SK-N-SH (cell line): ENCODE measurements around the gene MYCBP. TPM values are rescaled to one million over a fixed set of nuclear protein-coding genes. Genes with fewer than 3 reads are reported as not detected.

Experiments used
- CTCF ChIA-PET: fragments of 300-600, 350-600 bp; formaldehyde crosslinking; extraction: SDS; loops from one replicate; lab custom pipeline; 2021; lab: Yijun Ruan, JAX
- POLR2A ChIA-PET: fragments of 350-600 bp; sonication (Branson Sonifier 250); formaldehyde crosslinking; extraction: SDS; loops from one replicate; lab custom pipeline; 2020; ENCODE audit warnings: antibody characterized with exemption, inconsistent platforms; lab: Yijun Ruan, JAX
- DNase-seq: peaks from one replicate; pipeline ENCODE4 v3.0.0; 2012
- H2AFZ ChIP-seq: fragments of 200-600 bp; sonication (generic); 2 replicates; pipeline ENCODE4 v1.8.1; 2016; ENCODE audit warnings: antibody characterized with exemption, mild to moderate bottlenecking, low read depth
- H3F3A ChIP-seq: fragments of 200-600 bp; sonication (generic); replicated peaks from 2 replicates; pipeline ENCODE3; 2016; ENCODE audit warnings: antibody characterized with exemption, mild to moderate bottlenecking; ENCODE audit not compliant: insufficient read depth
- H3K27ac ChIP-seq, 2 experiments: fragments of 200-500 bp in 1 of 2; fragments of 200-600 bp in 1 of 2; sonication (Bioruptor generic) in 1 of 2; sonication (generic), shearing (Covaris generic) in 1 of 2; 2 replicates each; pipeline versions ENCODE4 v1.5.1 to v1.6.1; 2014 to 2016; ENCODE audit warnings: low read depth in 2 of 2, inconsistent platforms in 1 of 2, low read length in 1 of 2, mild to moderate bottlenecking in 1 of 2, mixed read lengths in 1 of 2
- H3K27me3 ChIP-seq: fragments of 200-600 bp; sonication (generic), shearing (Covaris generic); 2 replicates; pipeline ENCODE4 v1.6.1; 2016; ENCODE audit warnings: mixed run types; ENCODE audit not compliant: insufficient read depth
- H3K36me3 ChIP-seq, 2 experiments: fragments of 200-500 bp in 1 of 2; fragments of 200-600 bp in 1 of 2; sonication (Bioruptor generic) in 1 of 2; sonication (generic) in 1 of 2; replicated peaks in 1 of 2; 2 replicates each; pipeline versions ENCODE3 to v1.5.1; 2014 to 2016; ENCODE audit warnings: low read length in 1 of 2, mild to moderate bottlenecking in 1 of 2; ENCODE audit not compliant: insufficient read depth in 2 of 2, control insufficient read depth in 1 of 2
- H3K4me1 ChIP-seq, 2 experiments: fragments of 200-500 bp in 1 of 2; fragments of 200-600 bp in 1 of 2; sonication (Bioruptor generic) in 1 of 2; sonication (generic), shearing (Covaris generic) in 1 of 2; 2 replicates each; pipeline versions ENCODE4 v1.5.1 to v1.6.1; 2014 to 2016; ENCODE audit warnings: low read depth in 1 of 2, low read length in 1 of 2, mixed run types in 1 of 2; ENCODE audit not compliant: insufficient read depth in 2 of 2, control insufficient read depth in 1 of 2
- H3K4me2 ChIP-seq: fragments of 200-600 bp; sonication (generic), shearing (Covaris generic); 2 replicates; pipeline ENCODE4 v1.6.1; 2017; ENCODE audit warnings: mixed run types
- H3K4me3 ChIP-seq, 2 experiments: fragments of 200-500 bp in 1 of 2; fragments of 200-600 bp in 1 of 2; sonication (Bioruptor generic) in 1 of 2; sonication (generic), shearing (Covaris generic) in 1 of 2; 2 replicates each; pipeline versions ENCODE4 v1.5.1 to v1.8.1; 2014 to 2016; ENCODE audit warnings: low read depth in 2 of 2, inconsistent platforms in 1 of 2, low read length in 1 of 2, mild to moderate bottlenecking in 1 of 2, mixed read lengths in 1 of 2, moderate library complexity in 1 of 2
- H3K79me2 ChIP-seq: fragments of 200-600 bp; sonication (generic); 2 replicates; pipeline ENCODE4 v1.8.1; 2017; ENCODE audit warnings: mild to moderate bottlenecking; ENCODE audit not compliant: insufficient read depth
- H3K9ac ChIP-seq: fragments of 200-600 bp; sonication (generic); 2 replicates; pipeline ENCODE4 v1.6.1; 2017; ENCODE audit warnings: mixed run types
- H3K9me2 ChIP-seq: fragments of 200-600 bp; sonication (generic); 2 replicates; pipeline ENCODE4 v1.6.1; 2017; ENCODE audit warnings: mixed run types
- H3K9me3 ChIP-seq: fragments of 200-600 bp; sonication (generic); 2 replicates; pipeline ENCODE4 v1.6.1; 2017; ENCODE audit warnings: mixed run types, mild to moderate bottlenecking, moderate library complexity
- H4K20me1 ChIP-seq: fragments of 200-600 bp; sonication (generic); 2 replicates; pipeline ENCODE4 v1.6.1; 2017; ENCODE audit warnings: mild to moderate bottlenecking, mixed run types; ENCODE audit not compliant: insufficient read depth
- CHD2 ChIP-seq: fragments of 150-350 bp; IDR thresholded peaks from 2 replicates; pipeline ENCODE4 v1.6.1; 2018; ENCODE audit warnings: low read length; ENCODE audit not compliant: partially characterized antibody
- EZH2phosphoT487 ChIP-seq: fragments of 200-600 bp; sonication (generic); IDR thresholded peaks from 2 replicates; pipeline ENCODE4 v1.6.1; 2017; ENCODE audit warnings: low read depth, mixed run types, mild to moderate bottlenecking, antibody characterized with exemption, moderate library complexity, borderline replicate concordance
- FOSL2 ChIP-seq: IDR thresholded peaks from 2 replicates; pipeline ENCODE4 v1.4.0; 2012; ENCODE audit warnings: low read depth, mild to moderate bottlenecking, moderate library complexity, borderline replicate concordance
- FOXM1 ChIP-seq: IDR thresholded peaks from 2 replicates; pipeline ENCODE4 v1.4.0; 2012; ENCODE audit warnings: low read depth, mild to moderate bottlenecking
- GABPA ChIP-seq: IDR thresholded peaks from 2 replicates; pipeline ENCODE4 v1.4.0; 2012; ENCODE audit warnings: low read depth, mild to moderate bottlenecking
- GATA2 ChIP-seq: sonication (generic); formaldehyde crosslinking; IDR thresholded peaks from 2 replicates; pipeline ENCODE4 v1.5.0; 2020; ENCODE audit warnings: mild to moderate bottlenecking, missing genetic modification reagents
- IRF3 ChIP-seq: fragments of 150-350 bp; IDR thresholded peaks from 2 replicates; pipeline ENCODE4 v1.6.1; 2016; ENCODE audit warnings: mild to moderate bottlenecking, low read depth, low read length
- JUND ChIP-seq: IDR thresholded peaks from 2 replicates; pipeline ENCODE4 v1.4.0; 2012
- MEF2A ChIP-seq: IDR thresholded peaks from 2 replicates; pipeline ENCODE4 v1.4.0; 2012; ENCODE audit warnings: low read depth, borderline replicate concordance
- NFIC ChIP-seq: IDR thresholded peaks from 2 replicates; pipeline ENCODE4 v1.4.0; 2012; ENCODE audit warnings: borderline replicate concordance
- PBX3 ChIP-seq: IDR thresholded peaks from 2 replicates; pipeline ENCODE4; 2012
- POLR2AphosphoS5 ChIP-seq: IDR thresholded peaks from 2 replicates; pipeline ENCODE4 v1.6.1; 2012; ENCODE audit warnings: low read depth, low read length
- RCOR1 ChIP-seq: fragments of 150-350 bp; IDR thresholded peaks from 2 replicates; pipeline ENCODE4 v1.6.1; 2017; ENCODE audit warnings: antibody characterized with exemption, low read length
- RFX5 ChIP-seq: IDR thresholded peaks from 2 replicates; pipeline ENCODE4 v1.6.1; 2012; ENCODE audit warnings: mild to moderate bottlenecking, improper control_type of control experiment, low read length
- RXRA ChIP-seq: IDR thresholded peaks from 2 replicates; pipeline ENCODE4 v1.4.0; 2012; ENCODE audit warnings: low read depth, mild to moderate bottlenecking, borderline replicate concordance
- SIN3A ChIP-seq: IDR thresholded peaks from 2 replicates; pipeline ENCODE4 v1.6.1; 2012; ENCODE audit warnings: low read depth, mild to moderate bottlenecking, low read length, moderate library complexity, borderline replicate concordance
- TAF1 ChIP-seq: IDR thresholded peaks from 2 replicates; pipeline ENCODE4 v1.6.1; 2012; ENCODE audit warnings: low read depth, mild to moderate bottlenecking, low read length, moderate library complexity, borderline replicate concordance
- TCF12 ChIP-seq: IDR thresholded peaks from 2 replicates; pipeline ENCODE4 v1.4.0; 2012
- TEAD4 ChIP-seq: IDR thresholded peaks from 2 replicates; pipeline ENCODE4 v1.4.0; 2012; ENCODE audit warnings: mild to moderate bottlenecking, borderline replicate concordance; ENCODE audit not compliant: insufficient read depth
- USF1 ChIP-seq: IDR thresholded peaks from 2 replicates; pipeline ENCODE4 v1.4.0; 2012; ENCODE audit warnings: low read depth, borderline replicate concordance
- USF2 ChIP-seq: fragments of 150-350 bp; IDR thresholded peaks from 2 replicates; pipeline ENCODE4 v1.6.1; 2017; ENCODE audit warnings: antibody characterized with exemption, low read length, low read depth, borderline replicate concordance
- WGBS: methylation state at CpG from one replicate; pipeline ENCODE4 v1.1.6; 2017; ENCODE audit warnings: low lambda C conversion rate; 5-methylcytosine and 5-hydroxymethylcytosine counted together
- polyA plus RNA-seq, 3 experiments: library from polyadenylated mRNA; depleted of rRNA; stranded (reverse); fragments of >200 nt; gene quantifications; 2 replicates each; pipeline ENCODE4 v1.2.3, GENCODE V29; 2012

MYCBP gene
- polyA plus RNA-seq, 1 of the 3 experiments (the other 2 are of a cell fraction) = 16.0 TPM

GRCh38 chr1:38829368-38829767 is 43.8 kb downstream of the MYCBP start:
- Histone ChIP-seq H3K9me3 (no peaks in the 10 kb centered on the region), H4K20me1 (no peaks in the 10 kb centered on the region), H3K27ac (no peak overlapping the region), H3K4me2 (no peak overlapping the region), H3K27me3 (peaks cover 52% of the 10 kb centered on the region; the same call in 1 of the 2 replicates), H3F3A (no peaks in the 10 kb centered on the region), H3K9ac (no peak overlapping the region), H3K9me2 (no peaks in the 10 kb centered on the region), H3K36me3 (no peaks in the 10 kb centered on the region), H3K4me3 (no peak overlapping the region), H2AFZ (no peak overlapping the region), H3K4me1 (no peaks in the 10 kb centered on the region)
- 42% methylated on average over 1 of the region's 1 CpG for WGBS
- no peak for DNase-seq
- ChIA-PET CTCF (interaction anchor here (1.0 to 1.3 kb wide), 2 partner anchors 10 to 248 kb away, joined by 3 read pairs; no protein-coding TSS in a partner anchor), POLR2A (no interaction called here)
- TF ChIP-seq TCF12 = no peak
- TF ChIP-seq MEF2A = no peak
- no peak for TF ChIP-seq IRF3
- no peak for TF ChIP-seq TAF1
- no peak for TF ChIP-seq RCOR1
- TF ChIP-seq GABPA = no peak
- TF ChIP-seq PBX3 = no peak
- no peak for TF ChIP-seq GATA2 (CRISPR knock-in tag)
- TF ChIP-seq JUND = no peak
- TF ChIP-seq NFIC = no peak
- TF ChIP-seq USF1 = no peak
- no peak for TF ChIP-seq POLR2AphosphoS5
- no peak for TF ChIP-seq RFX5
- TF ChIP-seq EZH2phosphoT487 = no peak
- no peak for TF ChIP-seq CHD2
- TF ChIP-seq, all 33 proteins: peak for 0
- H3K79me2 ChIP-seq = no peaks in the 10 kb centered on the region

- no peak overlapping the region for H3K27ac ChIP-seq
- H3K4me3 ChIP-seq = no peak overlapping the region
- CTCF ChIA-PET = interaction anchor here (1.1 to 7.2 kb wide), 4 partner anchors 6 to 10 kb away, joined by 3 to 58 read pairs (median 6); no protein-coding TSS in a partner anchor
- POLR2A ChIA-PET = no interaction called here
- TF ChIP-seq TAF1 (no peak), RXRA (no peak), SIN3A (no peak), TEAD4 (no peak), MEF2A (no peak), USF1 (no peak), PBX3 (no peak), FOSL2 (no peak), FOXM1 (no peak), CHD2 (no peak), USF2 (no peak)
- TF ChIP-seq, all 33 proteins: peak for 0
- H3K9me3 ChIP-seq = no peaks in the 10 kb centered on the region
- H3K9me2 ChIP-seq = no peaks in the 10 kb centered on the region
- WGBS = 29% methylated on average over 2 of the region's 2 CpGs
- H3F3A ChIP-seq = no peaks in the 10 kb centered on the region
- H3K4me1 ChIP-seq = no peaks in the 10 kb centered on the region
- H4K20me1 ChIP-seq = no peaks in the 10 kb centered on the region
- no peak for DNase-seq
- H3K79me2 ChIP-seq = no peaks in the 10 kb centered on the region
- peaks cover 65% of the 10 kb centered on the region; the same call in 1 of the 2 replicates for H3K27me3 ChIP-seq
- H3K9ac ChIP-seq = no peak overlapping the region
- H3K36me3 ChIP-seq = no peaks in the 10 kb centered on the region
- H2AFZ ChIP-seq = no peak overlapping the region
- H3K4me2 ChIP-seq = no peak overlapping the region
Observed at GRCh38 chr1:38827318-38827717, 45.8 kb downstream of the MYCBP start.
